ENCODE data around the gene OXLD1.
"Not testable (repeated sequence)": the region's sequence is repeated elsewhere in the genome, so short reads cannot be mapped to it uniquely, and the experiment has no call there.

The OXLD1 gene

GRCh38 chr17:81648707-81649085 lies 17.7 kb downstream of the OXLD1 start:
- no peak for FAIRE-seq

- no peak for FAIRE-seq
Observed at GRCh38 chr17:81648013-81648706, 18.2 kb downstream of the OXLD1 start.

DNA sequence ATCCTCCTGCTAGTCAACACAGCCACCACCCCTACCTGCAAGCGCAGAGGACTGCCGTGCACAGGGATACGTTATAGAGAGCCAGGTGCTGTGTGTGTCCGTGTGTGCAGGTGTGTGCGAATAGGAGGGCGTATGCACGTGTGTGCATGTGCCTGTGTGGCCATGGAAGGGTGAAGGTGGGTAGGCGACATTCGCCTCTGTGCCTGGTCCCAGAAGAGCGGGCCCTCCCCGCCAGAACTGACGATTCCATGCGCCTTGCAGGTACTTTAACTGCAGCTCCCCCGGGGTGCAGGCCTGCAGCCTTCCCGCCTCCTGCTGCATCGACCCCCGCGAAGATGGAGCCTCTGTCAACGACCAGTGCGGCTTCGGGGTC lies 18.8 kb downstream of the OXLD1 start:
- no peak for FAIRE-seq

DNA sequence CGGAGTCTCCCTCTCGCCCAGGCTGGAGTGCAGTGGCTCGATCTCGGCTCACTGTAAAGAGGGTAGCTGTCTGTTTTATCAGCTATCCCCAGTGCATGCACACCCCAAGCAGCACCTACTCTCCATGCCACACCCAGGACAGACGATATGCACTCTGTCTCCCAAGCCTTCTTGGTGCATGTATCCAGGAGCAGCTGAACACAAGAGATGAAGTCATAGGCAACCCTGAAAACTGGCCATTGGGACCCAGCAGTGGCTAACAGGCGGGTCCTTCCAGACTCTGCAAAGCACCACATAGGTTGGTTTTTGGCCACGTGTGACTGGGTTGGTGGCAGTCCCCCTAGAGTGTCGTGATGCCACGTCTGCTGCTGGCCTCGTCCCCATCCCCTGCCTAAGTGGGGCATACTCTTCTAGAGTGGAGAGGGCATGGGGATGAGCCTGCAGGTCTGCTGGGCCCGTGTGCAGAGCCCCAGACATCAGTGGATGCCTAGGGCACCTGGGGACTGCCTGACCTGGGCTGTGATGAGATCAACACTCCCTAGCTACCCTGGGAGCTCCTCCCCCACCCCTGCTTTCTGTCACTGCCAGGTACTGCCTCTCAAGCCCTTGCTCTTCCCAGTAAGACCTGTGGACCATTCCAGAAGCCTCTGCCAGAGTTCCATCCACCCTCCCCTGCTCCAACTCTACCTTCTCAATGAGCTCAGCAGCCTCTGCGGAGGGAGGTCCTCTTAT lies 19.4 kb downstream of the OXLD1 start:
- FAIRE-seq, result no peak

GRCh38 chr17:81644976-81645952 lies 21.1 kb downstream of the OXLD1 start:
- FAIRE-seq, result no peak

- no peak for FAIRE-seq
Observed at GRCh38 chr17:81644496-81644895, 21.9 kb downstream of the OXLD1 start.

- FAIRE-seq, result no peak
Observed at GRCh38 chr17:81641825-81642489, 24.4 kb downstream of the OXLD1 start.

GRCh38 chr17:81640011-81640410 lies 26.4 kb downstream of the OXLD1 start:
- no peak for FAIRE-seq

DNA sequence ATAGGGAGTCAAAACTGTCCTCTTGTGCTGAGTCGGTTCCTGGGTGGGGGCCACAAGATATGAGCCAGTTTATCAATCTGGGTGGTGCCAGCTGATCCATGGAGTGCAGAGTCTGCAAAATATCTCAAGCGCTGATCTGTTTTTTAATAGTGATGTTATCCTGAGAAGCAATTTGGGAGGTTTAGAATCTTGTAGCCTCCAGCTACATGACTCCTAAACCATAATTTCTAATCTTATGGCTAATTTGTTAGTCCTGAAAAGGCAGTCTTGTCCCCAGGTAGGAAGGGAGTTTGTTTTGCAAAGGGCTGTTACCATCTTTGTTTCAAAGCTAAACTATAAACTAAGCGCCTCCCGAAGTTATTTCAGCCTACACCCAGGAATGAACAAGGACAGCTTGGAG lies 27.7 kb downstream of the OXLD1 start:
- no peak for FAIRE-seq

DNA sequence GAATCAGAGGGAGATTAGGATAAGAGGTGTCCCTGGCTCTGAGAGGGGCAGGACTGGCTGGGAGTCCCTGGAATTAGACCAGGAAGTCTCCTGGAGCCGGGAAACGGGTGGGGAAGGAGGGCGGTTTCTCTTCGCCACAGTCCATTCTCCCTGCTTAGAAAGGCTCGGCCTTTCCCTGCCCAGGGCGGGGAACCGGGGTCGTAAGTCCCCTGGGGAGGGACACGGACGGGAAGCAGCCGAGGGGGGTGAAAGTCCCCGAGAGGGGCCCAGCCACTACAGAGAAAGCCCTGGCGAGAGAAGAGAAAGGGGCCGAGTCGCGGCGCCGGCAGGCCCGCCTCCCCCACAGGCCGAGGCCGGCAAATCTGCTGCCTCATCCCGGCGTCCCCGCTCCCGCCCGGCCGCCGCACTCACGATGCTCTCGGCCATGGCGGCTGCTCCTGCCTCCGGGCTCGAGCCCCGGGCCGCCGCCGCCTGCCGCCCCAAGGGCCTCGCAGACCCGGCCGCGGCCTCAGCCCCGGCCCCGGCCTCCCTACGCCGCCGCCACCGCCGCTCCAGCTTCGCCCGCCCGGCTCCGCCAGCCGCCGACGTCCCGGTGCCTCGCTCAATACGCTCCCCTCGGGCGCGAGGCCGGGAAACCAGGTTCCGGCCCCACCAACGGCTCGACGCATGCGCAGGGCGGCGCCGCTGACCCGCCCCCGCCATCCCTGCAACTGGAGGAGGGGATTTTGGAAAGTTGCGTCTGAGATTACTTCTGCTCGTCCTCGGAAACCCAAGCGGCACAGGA lies 29.7 kb downstream of the OXLD1 start, which contains the start of the genes NPLOC4 and TSPAN10:
Gene NPLOC4, minus strand, starts transcription at position 608 of the 784 bp plus-strand sequence. Its CDS starts 182 bp downstream, at position 426.
Gene TSPAN10, plus strand, starts transcription at position 692 of the 784 bp plus-strand sequence. CDS start 5,217 bp downstream, outside the sequence.
- no peak for FAIRE-seq

DNA sequence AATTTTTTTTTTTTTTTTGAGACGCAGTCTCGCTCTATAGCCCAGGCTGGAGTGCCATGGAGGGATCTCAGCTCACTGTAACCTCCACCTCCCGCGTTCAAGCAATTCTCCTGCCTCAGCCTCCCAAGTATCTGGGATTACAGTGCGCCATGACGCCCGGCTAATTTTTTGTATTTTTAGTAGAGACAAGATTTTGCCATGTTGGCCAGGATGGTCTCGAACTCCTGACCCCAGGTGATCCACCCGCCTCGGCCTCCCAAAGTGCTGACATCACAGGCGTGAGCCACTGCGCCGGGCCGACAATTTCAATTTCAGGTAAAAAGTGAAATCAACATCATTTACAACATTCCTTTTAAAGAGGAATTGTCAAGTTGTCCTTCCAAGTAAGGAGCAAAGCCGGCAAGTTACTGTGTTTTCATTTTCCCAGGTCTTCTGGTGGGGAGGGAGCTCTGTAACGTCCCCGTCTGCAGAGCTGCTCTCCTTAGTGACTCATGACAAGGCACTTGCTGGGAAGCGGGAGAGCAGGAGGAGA lies 30.4 kb downstream of the OXLD1 start:
- FAIRE-seq, result no peak

DNA sequence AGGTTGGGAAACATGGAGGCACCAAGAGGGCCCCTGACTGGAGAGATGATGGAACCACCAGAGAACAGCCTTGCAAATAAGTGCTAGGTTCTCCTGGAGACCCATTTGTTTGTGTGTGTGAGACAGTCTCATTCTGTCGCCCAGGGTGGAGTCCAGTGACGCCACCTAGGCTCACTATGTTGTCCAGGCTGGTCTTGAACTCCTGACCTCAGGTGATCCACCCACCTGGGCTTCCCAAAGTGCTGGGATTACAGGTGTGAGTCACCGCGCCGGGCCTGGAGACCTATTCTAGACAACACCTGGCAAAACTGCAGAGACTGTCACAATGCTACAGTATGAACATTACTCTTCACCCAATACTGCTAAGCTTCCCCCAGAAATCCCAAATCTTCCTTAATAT lies 31.0 kb downstream of the OXLD1 start:
- FAIRE-seq, result no peak

GRCh38 chr17:81631482-81631881 lies 34.9 kb downstream of the OXLD1 start:
- FAIRE-seq, result no peak

DNA sequence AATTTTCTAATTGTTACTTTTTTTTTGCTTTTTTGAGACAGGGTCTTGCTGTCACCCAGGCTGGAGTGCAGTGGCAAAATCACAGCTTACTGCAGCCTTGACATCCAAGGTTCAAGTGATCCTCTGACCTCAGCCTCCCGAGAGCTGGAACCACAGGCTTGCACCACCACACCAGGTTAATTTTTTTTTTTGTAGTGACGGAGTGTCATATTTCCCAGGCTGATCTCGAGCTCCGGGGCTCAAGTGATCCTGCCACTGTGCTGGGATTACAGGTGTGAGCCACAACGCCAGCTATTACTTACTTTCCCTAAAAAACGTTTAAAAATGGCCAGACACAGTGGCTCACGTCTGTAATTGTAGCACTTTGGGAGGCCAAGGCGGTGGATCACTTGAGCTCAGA lies 36.1 kb downstream of the OXLD1 start:
- FAIRE-seq, result no peak

GRCh38 chr17:81621494-81622130 lies 44.8 kb downstream of the OXLD1 start:
- no peak for FAIRE-seq

GRCh38 chr17:81618307-81618706 lies 48.1 kb downstream of the OXLD1 start:
- not testable (repeated sequence) for FAIRE-seq

GRCh38 chr17:81616877-81617276 lies 49.5 kb downstream of the OXLD1 start:
- FAIRE-seq, result no peak

- no peak for FAIRE-seq
Observed at GRCh38 chr17:81615401-81615930, 50.9 kb downstream of the OXLD1 start.

Data from G401.6 (cell line).